Bronchial epithelial cell (primary cell): ENCODE data around the gene LACRT. TPM values are rescaled to one million over a fixed set of nuclear protein-coding genes. Genes with fewer than 3 reads are reported as not detected.
"Not testable (repeated sequence)": the region's sequence is repeated elsewhere in the genome, so short reads cannot be mapped to it uniquely, and the experiment has no call there.

Source experiments
- DNase-seq: peaks from one replicate; pipeline ENCODE4 v3.0.0-alpha.2; 2010; ENCODE audit warnings: low read depth
- FAIRE-seq: peaks from 2 replicates; lab custom pipeline; 2011; peaks lifted over from hg19 to GRCh38; lab: Jason Lieb, UNC
- H3K27me3 ChIP-seq: 2 replicates; pipeline ENCODE4 v1.5.1; 2011; ENCODE audit warnings: low read length; ENCODE audit not compliant: control insufficient read depth, insufficient read depth
- H3K36me3 ChIP-seq: 2 replicates; pipeline ENCODE4 v1.5.1; 2011; ENCODE audit warnings: low read length; ENCODE audit not compliant: control insufficient read depth, insufficient read depth
- H3K4me3 ChIP-seq: 2 replicates; pipeline ENCODE4 v1.5.1; 2011; ENCODE audit warnings: mild to moderate bottlenecking, low read depth, low read length, control low read depth
- total RNA-seq: library from RNA; depleted of rRNA; stranded (reverse); fragments of >200 nt; gene quantifications from 2 replicates; pipeline ENCODE4 v1.2.1, GENCODE V29; 2014
- TF ChIP-seq, protein P1 (sequence below): IDR thresholded peaks from 2 replicates; pipeline ENCODE4 v1.5.1; 2011; ENCODE audit warnings: mild to moderate bottlenecking, moderate library complexity, low read length, control low read depth, inconsistent platforms; ENCODE audit not compliant: insufficient read depth, severe bottlenecking

The LACRT gene
- total RNA-seq, 1 donor from 2014 or later = not detected

GRCh38 chr12:54666008-54666407 lies 31.3 kb upstream of the LACRT start:
- FAIRE-seq = peak; percentile 55
- peak; percentile 7 for DNase-seq
- Histone ChIP-seq H3K4me3 (no peak overlapping the region), H3K27me3 (peaks cover 1% of the 10 kb centered on the region), H3K36me3 (no peaks in the 10 kb centered on the region)
- TF ChIP-seq, protein P1, sequence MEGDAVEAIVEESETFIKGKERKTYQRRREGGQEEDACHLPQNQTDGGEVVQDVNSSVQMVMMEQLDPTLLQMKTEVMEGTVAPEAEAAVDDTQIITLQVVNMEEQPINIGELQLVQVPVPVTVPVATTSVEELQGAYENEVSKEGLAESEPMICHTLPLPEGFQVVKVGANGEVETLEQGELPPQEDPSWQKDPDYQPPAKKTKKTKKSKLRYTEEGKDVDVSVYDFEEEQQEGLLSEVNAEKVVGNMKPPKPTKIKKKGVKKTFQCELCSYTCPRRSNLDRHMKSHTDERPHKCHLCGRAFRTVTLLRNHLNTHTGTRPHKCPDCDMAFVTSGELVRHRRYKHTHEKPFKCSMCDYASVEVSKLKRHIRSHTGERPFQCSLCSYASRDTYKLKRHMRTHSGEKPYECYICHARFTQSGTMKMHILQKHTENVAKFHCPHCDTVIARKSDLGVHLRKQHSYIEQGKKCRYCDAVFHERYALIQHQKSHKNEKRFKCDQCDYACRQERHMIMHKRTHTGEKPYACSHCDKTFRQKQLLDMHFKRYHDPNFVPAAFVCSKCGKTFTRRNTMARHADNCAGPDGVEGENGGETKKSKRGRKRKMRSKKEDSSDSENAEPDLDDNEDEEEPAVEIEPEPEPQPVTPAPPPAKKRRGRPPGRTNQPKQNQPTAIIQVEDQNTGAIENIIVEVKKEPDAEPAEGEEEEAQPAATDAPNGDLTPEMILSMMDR = no peak

DNA sequence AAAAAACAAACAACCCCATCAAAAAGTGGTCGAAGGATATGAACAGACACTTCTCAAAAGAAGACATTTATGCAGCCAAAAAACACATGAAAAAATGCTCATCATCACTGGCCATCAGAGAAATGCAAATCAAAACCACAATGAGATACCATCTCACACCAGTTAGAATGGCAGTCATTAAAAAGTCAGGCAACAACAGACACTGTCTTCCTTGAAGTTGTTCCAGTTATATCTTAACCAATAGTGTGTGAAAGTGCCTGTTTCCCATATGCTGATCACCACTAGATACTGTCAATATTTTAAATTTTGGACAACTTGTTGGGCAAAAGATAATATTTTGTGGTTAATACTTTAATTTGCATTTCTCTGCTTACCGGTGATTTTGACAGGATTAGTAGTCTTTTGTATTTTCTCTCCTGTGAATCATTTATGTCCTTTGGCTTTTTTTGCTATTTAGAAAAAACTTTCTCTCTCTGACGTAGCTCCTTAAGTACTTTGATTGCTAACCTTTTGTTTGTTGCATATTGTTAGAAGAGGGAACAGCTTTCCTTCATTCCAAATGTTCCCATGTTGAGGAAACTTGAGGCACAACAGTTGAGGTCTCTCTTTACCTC lies 30.4 kb upstream of the LACRT start:
- H3K4me3 ChIP-seq, DNase-seq, H3K36me3 ChIP-seq, H3K27me3 ChIP-seq, FAIRE-seq: not testable (repeated sequence)

GRCh38 chr12:54663603-54664002 lies 28.9 kb upstream of the LACRT start:
- TF ChIP-seq, protein P1 = no peak
- no peak for DNase-seq

DNA sequence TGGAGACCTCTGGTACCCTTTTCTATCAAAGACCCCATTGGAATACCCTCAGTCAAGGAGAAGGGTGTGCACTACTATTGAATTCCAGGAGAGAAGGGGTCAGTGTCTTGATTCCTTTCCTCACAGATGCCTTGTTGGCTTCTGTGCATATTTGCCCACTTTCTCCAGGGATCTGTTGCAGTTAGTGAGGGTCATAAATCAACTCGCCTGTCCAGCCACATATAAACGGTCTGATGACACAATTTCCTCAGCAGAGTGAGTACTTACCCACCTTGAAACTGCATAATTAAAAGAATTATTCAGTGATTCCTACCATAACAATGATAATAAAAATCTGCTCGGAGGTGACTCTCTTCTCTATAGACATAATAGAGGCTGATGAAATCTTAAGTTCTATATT lies 27.3 kb upstream of the LACRT start:
- FAIRE-seq (no peak), DNase-seq (no peak)
- Histone ChIP-seq H3K4me3 (no peak overlapping the region), H3K27me3 (peaks cover 4% of the 10 kb centered on the region), H3K36me3 (no peaks in the 10 kb centered on the region)
- TF ChIP-seq, protein P1 = no peak

More at GRCh38 chr12:54663603-54664002, 28.9 kb upstream of the LACRT start:
- no peak overlapping the region for H3K4me3 ChIP-seq
- H3K36me3 ChIP-seq = no peaks in the 10 kb centered on the region
- H3K27me3 ChIP-seq = peaks cover 1% of the 10 kb centered on the region
- FAIRE-seq = no peak

- H3K27me3 ChIP-seq = peaks cover 3% of the 10 kb centered on the region
- DNase-seq = no peak
- FAIRE-seq = no peak
- H3K4me3 ChIP-seq = no peak overlapping the region
- H3K36me3 ChIP-seq = no peaks in the 10 kb centered on the region
- TF ChIP-seq, protein P1 = no peak
Observed at GRCh38 chr12:54661048-54661447, 26.4 kb upstream of the LACRT start.

DNA sequence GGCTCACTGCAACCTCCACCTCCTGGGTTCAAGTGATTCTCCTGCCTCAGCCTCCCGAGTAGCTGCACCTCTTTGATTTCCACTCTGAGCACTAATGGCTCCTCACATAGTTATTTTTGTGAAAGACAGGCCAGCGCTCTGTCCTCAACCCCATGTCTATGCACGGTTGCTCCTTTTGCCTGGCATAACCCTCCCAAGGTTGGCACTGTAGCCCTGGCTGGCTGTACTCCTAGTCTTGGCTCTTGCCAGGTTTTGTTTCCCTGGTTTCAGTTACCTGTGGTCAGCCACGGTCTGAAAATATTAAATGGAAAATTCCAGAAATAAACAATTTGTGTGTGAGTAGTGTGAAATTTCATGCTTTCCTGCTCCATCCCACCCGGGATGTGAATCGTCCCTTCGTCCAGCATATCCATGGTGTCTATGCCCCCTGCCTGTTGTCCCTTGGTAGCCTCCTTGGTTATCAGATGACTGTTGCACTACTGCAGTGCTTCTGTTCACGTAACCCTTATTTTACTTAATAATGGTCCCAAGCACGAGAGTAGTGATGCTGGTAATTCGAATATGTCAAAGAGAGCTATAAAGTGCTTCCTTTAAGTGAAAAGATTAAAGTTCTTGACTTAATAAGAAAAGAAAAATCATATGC lies 25.7 kb upstream of the LACRT start:
- no peak for DNase-seq
- H3K27me3 ChIP-seq = peaks cover 3% of the 10 kb centered on the region
- TF ChIP-seq, protein P1 = no peak
- H3K36me3 ChIP-seq = no peaks in the 10 kb centered on the region
- H3K4me3 ChIP-seq = no peak overlapping the region
- FAIRE-seq = peak; percentile 36
